Neutrophil (primary cell): ENCODE data around the gene SYTL3.

Experiments used
- H3K27ac ChIP-seq: fragments of 200-600 bp; sonication (generic); 2 replicates; pipeline ENCODE4 v1.5.1; 2016; ENCODE audit warnings: mild to moderate bottlenecking, moderate library complexity
- H3K27me3 ChIP-seq: fragments of 200-600 bp; sonication (generic); 2 replicates; pipeline ENCODE4 v1.6.0; 2016; ENCODE audit warnings: mild to moderate bottlenecking
- H3K36me3 ChIP-seq: fragments of 200-600 bp; sonication (generic); 2 replicates; pipeline ENCODE4 v1.5.1; 2017
- H3K4me1 ChIP-seq, 2 experiments: fragments of 200-600 bp in 1 of 2; sonication (generic) in 1 of 2; 1 replicate in 1 of 2; 2 replicates in 1 of 2; pipeline versions ENCODE4 v1.5.1 to v1.6.1; 2013 to 2016; ENCODE audit warnings: low read depth in 1 of 2, low read length in 1 of 2, mild to moderate bottlenecking in 1 of 2, moderate library complexity in 1 of 2; ENCODE audit not compliant: control insufficient read depth in 1 of 2, insufficient read depth in 1 of 2
- H3K4me3 ChIP-seq, 2 experiments: fragments of 200-600 bp in 1 of 2; sonication (generic) in 1 of 2; 1 replicate in 1 of 2; 2 replicates in 1 of 2; pipeline ENCODE4 v1.5.1; 2013 to 2016; ENCODE audit warnings: low read depth in 1 of 2, low read length in 1 of 2, mild to moderate bottlenecking in 1 of 2, moderate library complexity in 1 of 2
- H3K9me3 ChIP-seq: fragments of 200-600 bp; sonication (generic); 2 replicates; pipeline ENCODE4 v1.5.1; 2016
- TF ChIP-seq, protein P1 (sequence below): fragments of 200-600 bp; sonication (generic); IDR thresholded peaks from 2 replicates; pipeline ENCODE4 v1.5.1; 2016; ENCODE audit warnings: antibody characterized with exemption

The SYTL3 gene

DNA sequence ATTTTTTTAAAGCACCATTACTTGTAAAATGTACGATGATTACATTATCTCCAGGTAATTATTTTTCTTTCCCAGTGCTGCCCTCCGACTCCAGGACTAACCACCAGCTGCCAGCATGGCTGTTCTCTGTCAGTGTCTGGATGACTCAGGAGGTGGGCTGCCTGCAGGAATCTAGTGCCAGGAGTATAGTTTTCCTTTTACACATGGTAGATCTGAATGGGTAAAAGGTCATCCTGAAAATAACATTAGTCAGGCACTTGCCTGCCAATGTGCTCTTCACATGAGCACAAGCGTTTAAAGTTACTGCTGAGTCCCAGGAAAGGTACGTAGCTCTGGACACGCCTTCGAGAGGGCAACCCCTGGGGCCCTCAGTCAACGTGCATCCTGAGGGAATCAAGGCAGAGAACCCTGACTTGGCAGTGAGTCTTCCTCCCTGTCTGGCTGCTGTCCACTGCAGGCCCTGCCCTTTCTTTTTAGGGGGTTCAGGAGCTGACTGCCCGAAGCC lies 7.7 kb upstream of the SYTL3 start:
- peak overlapping the region; percentile 83 to 93 for H3K4me3 ChIP-seq
- TF ChIP-seq, protein P1, sequence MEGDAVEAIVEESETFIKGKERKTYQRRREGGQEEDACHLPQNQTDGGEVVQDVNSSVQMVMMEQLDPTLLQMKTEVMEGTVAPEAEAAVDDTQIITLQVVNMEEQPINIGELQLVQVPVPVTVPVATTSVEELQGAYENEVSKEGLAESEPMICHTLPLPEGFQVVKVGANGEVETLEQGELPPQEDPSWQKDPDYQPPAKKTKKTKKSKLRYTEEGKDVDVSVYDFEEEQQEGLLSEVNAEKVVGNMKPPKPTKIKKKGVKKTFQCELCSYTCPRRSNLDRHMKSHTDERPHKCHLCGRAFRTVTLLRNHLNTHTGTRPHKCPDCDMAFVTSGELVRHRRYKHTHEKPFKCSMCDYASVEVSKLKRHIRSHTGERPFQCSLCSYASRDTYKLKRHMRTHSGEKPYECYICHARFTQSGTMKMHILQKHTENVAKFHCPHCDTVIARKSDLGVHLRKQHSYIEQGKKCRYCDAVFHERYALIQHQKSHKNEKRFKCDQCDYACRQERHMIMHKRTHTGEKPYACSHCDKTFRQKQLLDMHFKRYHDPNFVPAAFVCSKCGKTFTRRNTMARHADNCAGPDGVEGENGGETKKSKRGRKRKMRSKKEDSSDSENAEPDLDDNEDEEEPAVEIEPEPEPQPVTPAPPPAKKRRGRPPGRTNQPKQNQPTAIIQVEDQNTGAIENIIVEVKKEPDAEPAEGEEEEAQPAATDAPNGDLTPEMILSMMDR = no peak
- H3K9me3 ChIP-seq = no peaks in the 10 kb centered on the region
- peaks cover 48% of the 10 kb centered on the region for H3K36me3 ChIP-seq
- no peaks in the 10 kb centered on the region for H3K27me3 ChIP-seq
- H3K4me1 ChIP-seq = peaks cover 49 to 53% of the 10 kb centered on the region in 2 experiments
- peak overlapping the region; percentile 90 for H3K27ac ChIP-seq

DNA sequence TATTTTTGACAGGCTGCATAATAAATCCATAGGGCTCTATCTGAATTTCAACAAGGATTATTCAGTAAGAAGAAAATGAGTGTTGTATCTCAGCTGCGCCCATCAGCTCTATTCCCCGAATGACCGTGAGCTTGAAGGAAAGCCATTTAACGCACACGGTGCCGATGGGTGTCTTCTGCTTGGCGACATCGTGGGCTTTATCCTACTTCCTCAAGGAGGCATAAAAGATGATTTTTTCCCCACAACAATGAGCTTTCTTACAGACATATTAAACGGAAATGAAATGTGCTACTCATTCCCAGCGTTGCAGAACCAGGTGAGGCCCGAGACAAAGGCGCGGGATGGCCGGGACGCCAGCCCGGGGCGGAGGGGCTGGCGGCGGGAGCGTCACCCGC lies 6.0 kb upstream of the SYTL3 start:
- H3K4me1 ChIP-seq = peaks cover 53 to 54% of the 10 kb centered on the region in 2 experiments
- H3K27ac ChIP-seq = peak overlapping the region; percentile 90
- peak overlapping the region; percentile 83 to 93 for H3K4me3 ChIP-seq
- TF ChIP-seq, protein P1 = no peak
- H3K27me3 ChIP-seq = no peaks in the 10 kb centered on the region
- H3K9me3 ChIP-seq = no peaks in the 10 kb centered on the region
- peaks cover 35% of the 10 kb centered on the region for H3K36me3 ChIP-seq

DNA sequence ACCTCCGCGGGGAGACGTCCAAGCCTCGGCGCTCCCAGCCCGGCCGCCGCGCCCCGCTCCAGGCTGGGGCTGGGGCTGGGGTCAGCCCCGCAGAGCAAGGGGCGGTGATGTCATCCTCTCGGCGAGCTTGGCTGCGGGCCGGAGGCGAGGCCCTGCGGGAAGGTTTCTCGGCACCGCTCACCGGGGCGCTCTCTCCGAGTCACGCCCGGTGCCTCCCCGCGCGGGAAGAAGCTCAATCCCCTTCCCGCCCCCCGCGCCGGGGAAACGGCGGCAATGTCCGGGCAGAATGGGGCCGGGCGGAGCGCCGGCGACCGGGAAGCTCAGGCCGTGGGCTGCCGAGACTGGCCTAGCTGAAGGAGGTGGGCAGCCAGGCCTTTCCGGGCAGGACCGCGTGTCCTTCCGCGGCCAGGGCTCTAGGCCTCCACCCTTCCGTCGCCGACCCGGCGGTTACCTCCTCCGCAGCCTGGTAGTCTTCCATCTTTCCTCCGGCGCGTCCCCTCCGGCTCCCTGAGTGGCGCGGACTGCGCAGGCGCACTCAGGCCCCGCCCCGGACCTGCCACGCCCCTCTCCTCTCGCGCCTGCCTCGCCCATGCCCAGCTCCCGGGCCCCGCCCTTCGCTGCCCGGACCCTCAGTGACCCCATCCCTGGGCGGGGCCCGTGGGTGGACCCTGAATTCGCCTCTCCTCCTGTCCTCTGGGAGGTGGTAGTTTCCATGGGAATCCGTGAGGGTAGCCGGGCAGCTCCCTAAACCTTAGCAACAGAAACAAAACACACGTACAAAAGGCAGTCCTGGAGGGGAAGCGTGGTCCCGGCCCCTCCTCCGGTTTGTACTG lies 5.4 kb upstream of the SYTL3 start, which contains the start of gene DYNLT1:
DYNLT1 (minus strand) TSS at position 513 of the 833 bp plus-strand sequence; CDS start at position 478, 35 bp downstream.
- TF ChIP-seq, protein P1 = no peak
- peaks cover 57 to 59% of the 10 kb centered on the region in 2 experiments for H3K4me1 ChIP-seq
- H3K4me3 ChIP-seq = peak within 1 kb of the TSS; percentile 83 to 93
- no peaks in the 10 kb centered on the region for H3K9me3 ChIP-seq
- H3K27ac ChIP-seq = peak within 1 kb of the TSS; percentile 90
- peaks cover 29% of the 10 kb centered on the region for H3K36me3 ChIP-seq
- no peaks in the 10 kb centered on the region for H3K27me3 ChIP-seq

DNA sequence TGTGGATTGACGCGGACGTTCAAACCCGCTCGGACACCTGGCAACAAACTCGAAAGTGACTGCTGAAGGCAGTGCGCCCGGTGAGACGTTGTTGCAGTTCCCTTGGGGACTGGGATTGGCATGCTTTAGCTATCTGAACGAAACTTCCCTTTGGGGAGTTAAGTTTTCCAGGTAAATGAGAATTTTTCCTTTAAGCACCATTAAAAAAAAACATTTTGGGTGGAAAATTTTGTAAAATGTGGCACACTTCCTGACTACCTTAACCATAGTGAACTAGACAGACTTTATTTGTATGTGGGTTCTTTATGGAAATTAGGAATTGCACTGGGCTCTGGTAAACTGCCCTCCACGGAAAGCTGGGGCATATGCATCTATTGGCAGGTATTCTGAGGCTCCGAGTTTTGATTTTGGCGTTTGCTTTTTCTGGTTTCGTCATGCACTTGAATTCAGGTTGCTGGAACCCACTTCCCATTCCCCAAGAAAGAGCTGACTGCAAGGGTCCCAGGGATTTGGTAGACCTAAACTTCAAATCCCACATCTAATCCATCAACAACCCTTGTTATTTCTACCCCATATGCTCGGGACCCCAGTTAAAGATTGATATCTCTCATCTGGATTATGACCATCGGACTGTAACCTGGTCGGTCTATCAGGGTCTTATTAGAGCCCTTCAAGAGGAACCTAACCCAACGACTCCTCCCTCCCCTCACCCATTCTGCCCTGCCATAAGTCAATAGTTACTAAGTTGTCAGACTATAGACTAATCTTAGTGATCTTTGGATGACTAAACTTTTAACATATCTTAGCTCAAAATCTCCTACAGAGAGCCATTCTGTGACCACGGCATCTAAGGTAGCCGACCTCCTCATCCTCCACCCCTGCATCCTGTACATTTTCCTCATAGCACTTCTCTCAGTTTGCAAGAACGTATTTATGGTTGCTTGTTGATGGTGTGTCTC lies 4.5 kb upstream of the SYTL3 start:
- TF ChIP-seq, protein P1 = no peak
- H3K36me3 ChIP-seq = peaks cover 20% of the 10 kb centered on the region
- peak overlapping the region; percentile 90 for H3K27ac ChIP-seq
- H3K9me3 ChIP-seq = no peaks in the 10 kb centered on the region
- H3K4me3 ChIP-seq = peak overlapping the region; percentile 83 to 93
- peaks cover 63 to 67% of the 10 kb centered on the region in 2 experiments for H3K4me1 ChIP-seq
- no peaks in the 10 kb centered on the region for H3K27me3 ChIP-seq
